AG04450 (cell line): ENCODE measurements around the gene TRAPPC8. TPM values are rescaled to one million over a fixed set of nuclear protein-coding genes. Genes with fewer than 3 reads are reported as not detected.
"Not testable (repeated sequence)": the region's sequence is repeated elsewhere in the genome, so short reads cannot be mapped to it uniquely, and the experiment has no call there.

Experiments used
- CTCF ChIA-PET: fragments of 300-600, 350-600 bp; formaldehyde crosslinking; extraction: SDS; loops from one replicate; lab custom pipeline; 2022; ENCODE audit warnings: antibody characterized with exemption, inconsistent platforms; lab: Charles Lee
- POLR2A ChIA-PET: fragments of 350-600 bp; formaldehyde crosslinking; extraction: SDS; loops from one replicate; lab custom pipeline; 2021; ENCODE audit warnings: antibody characterized with exemption, inconsistent platforms; lab: Yijun Ruan, JAX
- DNase-seq: peaks from one replicate; pipeline ENCODE4 v3.0.0-alpha.2; 2011; ENCODE audit warnings: low read depth, low spot score
- H3K27ac ChIP-seq: one replicate; pipeline ENCODE4 v1.5.1; 2012; ENCODE audit warnings: low read depth, low read length, control low read depth
- H3K27me3 ChIP-seq: one replicate; pipeline ENCODE4 v1.6.0; 2012; ENCODE audit warnings: low read length; ENCODE audit not compliant: control insufficient read depth, insufficient read depth
- H3K4me3 ChIP-seq: 2 replicates; pipeline ENCODE4 v1.5.1; 2011; ENCODE audit warnings: mild to moderate bottlenecking, low read depth, low read length, control low read depth
- H3K9me3 ChIP-seq: 2 replicates; pipeline ENCODE4 v1.5.1; 2012; ENCODE audit warnings: low read length; ENCODE audit not compliant: control insufficient read depth, insufficient read depth
- polyA plus RNA-seq: library from polyadenylated mRNA; depleted of rRNA; stranded (reverse); fragments of >200 nt; gene quantifications from 2 replicates; pipeline ENCODE4 v1.2.3, GENCODE V29; 2011
- TF ChIP-seq, protein P1 (sequence below): IDR thresholded peaks from 2 replicates; pipeline ENCODE4 v1.5.1; 2011; ENCODE audit warnings: low read depth, low read length, control low read depth, inconsistent platforms

Gene TRAPPC8
- polyA plus RNA-seq, 1 experiment: 57.6 TPM

DNA sequence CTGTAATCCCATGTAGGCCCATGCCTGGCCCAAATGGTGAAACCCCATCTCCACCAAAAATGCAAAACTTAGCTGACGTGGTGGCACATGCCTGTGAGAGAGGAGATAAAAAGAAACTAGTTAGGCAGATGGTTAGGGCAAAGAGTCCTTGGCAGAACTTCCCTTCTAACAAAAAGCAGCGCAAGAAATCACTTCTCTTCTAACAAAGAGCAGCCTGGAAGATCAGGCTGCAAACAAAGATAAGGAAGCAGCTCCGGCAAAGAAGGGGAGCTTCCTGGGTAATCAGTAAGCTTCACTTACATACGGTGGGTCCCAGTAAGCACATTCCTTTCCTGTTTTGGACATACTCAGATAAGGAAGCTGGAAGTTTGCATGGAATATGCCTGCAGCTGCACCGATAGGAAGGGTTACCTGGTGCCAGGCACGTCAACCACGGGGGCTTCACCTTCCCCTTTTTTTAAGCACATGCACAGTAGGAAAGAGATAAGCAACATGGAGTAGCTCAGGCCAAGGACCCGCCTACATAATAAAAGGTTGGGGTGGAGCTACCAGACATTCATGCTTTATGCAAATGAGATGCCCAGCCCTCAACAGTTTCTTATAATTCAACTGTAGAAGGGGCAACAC lies 121.3 kb downstream of the TRAPPC8 start:
- peaks cover 1% of the 10 kb centered on the region for H3K27me3 ChIP-seq
- TF ChIP-seq, protein P1, sequence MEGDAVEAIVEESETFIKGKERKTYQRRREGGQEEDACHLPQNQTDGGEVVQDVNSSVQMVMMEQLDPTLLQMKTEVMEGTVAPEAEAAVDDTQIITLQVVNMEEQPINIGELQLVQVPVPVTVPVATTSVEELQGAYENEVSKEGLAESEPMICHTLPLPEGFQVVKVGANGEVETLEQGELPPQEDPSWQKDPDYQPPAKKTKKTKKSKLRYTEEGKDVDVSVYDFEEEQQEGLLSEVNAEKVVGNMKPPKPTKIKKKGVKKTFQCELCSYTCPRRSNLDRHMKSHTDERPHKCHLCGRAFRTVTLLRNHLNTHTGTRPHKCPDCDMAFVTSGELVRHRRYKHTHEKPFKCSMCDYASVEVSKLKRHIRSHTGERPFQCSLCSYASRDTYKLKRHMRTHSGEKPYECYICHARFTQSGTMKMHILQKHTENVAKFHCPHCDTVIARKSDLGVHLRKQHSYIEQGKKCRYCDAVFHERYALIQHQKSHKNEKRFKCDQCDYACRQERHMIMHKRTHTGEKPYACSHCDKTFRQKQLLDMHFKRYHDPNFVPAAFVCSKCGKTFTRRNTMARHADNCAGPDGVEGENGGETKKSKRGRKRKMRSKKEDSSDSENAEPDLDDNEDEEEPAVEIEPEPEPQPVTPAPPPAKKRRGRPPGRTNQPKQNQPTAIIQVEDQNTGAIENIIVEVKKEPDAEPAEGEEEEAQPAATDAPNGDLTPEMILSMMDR: no peak
- no peak overlapping the region for H3K4me3 ChIP-seq
- CTCF ChIA-PET: interaction anchor here (0.6 to 2.8 kb wide), 4 partner anchors 100 to 278 kb away, joined by 4 to 11 read pairs (median 5); no protein-coding TSS in a partner anchor
- no peak for DNase-seq
- POLR2A ChIA-PET: no interaction called here
- H3K27ac ChIP-seq: no peak overlapping the region
- no peaks in the 10 kb centered on the region for H3K9me3 ChIP-seq

DNA sequence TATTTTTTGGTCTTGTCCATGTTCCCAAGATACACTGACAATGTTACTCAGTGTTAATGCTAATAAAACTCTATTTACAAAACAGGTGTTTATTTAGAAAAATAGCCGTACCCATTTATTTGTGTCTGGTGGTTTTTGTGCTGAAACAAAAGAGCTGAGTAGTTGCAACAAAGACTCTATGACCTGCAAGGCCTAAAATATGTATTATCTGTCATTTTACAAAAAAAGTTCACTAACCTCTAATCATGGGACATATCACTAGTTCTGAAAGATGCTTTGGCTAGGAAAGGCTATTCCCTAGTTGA lies 123.1 kb downstream of the TRAPPC8 start:
- TF ChIP-seq, protein P1: no peak
- CTCF ChIA-PET: interaction anchor here (0.6 to 2.8 kb wide), 15 partner anchors 8 to 264 kb away, joined by 3 to 11 read pairs (median 4); no protein-coding TSS in a partner anchor

DNA sequence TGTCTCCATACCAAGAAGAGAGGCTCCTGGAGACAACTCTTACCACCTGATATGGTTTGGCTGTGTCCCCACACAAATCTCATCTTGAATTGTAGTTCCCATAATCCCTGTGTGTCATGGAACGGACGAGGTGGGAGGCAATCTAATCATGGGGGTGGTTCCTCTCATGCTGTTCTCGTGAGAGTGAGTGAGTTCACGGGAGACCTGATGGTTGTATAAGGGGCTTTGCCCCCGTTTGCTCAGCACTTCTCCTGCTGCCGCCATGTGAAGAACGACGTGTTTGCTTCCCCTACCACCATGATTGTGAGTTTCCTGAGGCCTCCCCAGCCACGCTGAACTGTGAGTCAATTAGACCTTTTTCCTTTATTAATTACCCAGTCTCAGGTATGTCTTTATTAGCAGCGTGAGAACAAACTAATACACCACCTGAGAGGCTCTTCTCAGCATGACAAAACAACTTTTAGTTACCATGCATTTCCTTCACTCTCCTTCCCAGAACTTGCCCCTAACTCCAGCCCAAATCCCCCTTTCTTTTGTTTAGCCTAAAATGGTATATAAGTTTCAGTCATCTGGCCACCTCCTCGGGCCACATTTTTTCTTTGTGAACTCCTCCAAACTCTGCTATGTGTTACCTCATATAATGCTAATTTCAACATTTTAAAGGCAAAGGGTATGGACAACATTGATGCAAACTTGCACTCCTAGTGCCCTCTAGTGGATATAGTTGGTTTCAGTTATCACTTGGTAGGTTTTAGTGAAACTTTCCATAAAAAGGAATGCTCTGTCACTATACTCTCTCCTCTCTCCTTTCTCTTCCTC lies 123.6 kb downstream of the TRAPPC8 start:
- Histone ChIP-seq H3K4me3 (no peak overlapping the region), H3K9me3 (no peaks in the 10 kb centered on the region), H3K27ac (no peak overlapping the region), H3K27me3 (peaks cover 2% of the 10 kb centered on the region)
- ChIA-PET POLR2A (no interaction called here), CTCF (interaction anchor here (0.7 to 2.8 kb wide), 6 partner anchors 22 to 259 kb away, joined by 3 to 11 read pairs (median 4); no protein-coding TSS in a partner anchor)
- peak; percentile 1 for DNase-seq
- TF ChIP-seq, protein P1: peak; percentile 81

More for the DNA sequence above, 123.1 kb downstream of the TRAPPC8 start:
- DNase-seq: no peak
- Histone ChIP-seq H3K27me3 (peaks cover 2% of the 10 kb centered on the region), H3K27ac (no peak overlapping the region), H3K4me3 (no peak overlapping the region), H3K9me3 (no peaks in the 10 kb centered on the region)
- POLR2A ChIA-PET: no interaction called here

GRCh38 chr18:31814132-31814531 lies 128.8 kb downstream of the TRAPPC8 start:
- ChIA-PET CTCF (no interaction called here), POLR2A (no interaction called here)
- no peak for DNase-seq
- TF ChIP-seq, protein P1: no peak
- Histone ChIP-seq H3K27me3 (peaks cover 2% of the 10 kb centered on the region), H3K9me3 (no peaks in the 10 kb centered on the region), H3K27ac (no peak overlapping the region), H3K4me3 (no peak overlapping the region)

GRCh38 chr18:31810336-31811130 lies 132.4 kb downstream of the TRAPPC8 start:
- POLR2A ChIA-PET, H3K27ac ChIP-seq, H3K4me3 ChIP-seq, H3K9me3 ChIP-seq, DNase-seq, H3K27me3 ChIP-seq, CTCF ChIA-PET: not testable (repeated sequence)

DNA sequence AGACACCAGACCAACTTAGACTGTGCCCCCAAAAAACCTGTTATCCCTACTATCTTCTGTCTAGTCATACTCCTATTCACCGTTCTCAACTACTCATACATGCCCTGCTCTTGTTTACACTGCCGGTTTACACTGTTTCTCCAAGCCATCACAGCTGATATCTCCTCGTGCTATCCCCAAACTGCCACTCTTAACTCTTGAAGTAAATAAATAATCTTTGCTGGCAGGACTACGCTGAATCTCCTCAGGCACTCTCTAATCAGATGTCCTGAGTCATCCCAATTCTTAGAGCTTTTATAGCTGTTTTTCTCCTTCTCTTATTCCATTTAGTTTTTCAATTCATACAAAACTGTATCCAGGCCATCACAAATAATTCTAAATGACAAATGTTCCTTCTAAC lies 133.9 kb downstream of the TRAPPC8 start:
- H3K9me3 ChIP-seq, DNase-seq, POLR2A ChIA-PET, H3K27me3 ChIP-seq, H3K4me3 ChIP-seq, CTCF ChIA-PET, H3K27ac ChIP-seq: not testable (repeated sequence)
